Dedifferentiated amniotic fluid mesenchymal stem cell (primary cell): ENCODE measurements around the gene ASPHD1.
"Not testable (repeated sequence)": the region's sequence is repeated elsewhere in the genome, so short reads cannot be mapped to it uniquely, and the experiment has no call there.

Source experiments
- DNase-seq: peaks from one replicate; pipeline ENCODE4 v3.0.0-alpha.2; 2016; ENCODE audit errors: extremely low spot score

Gene ASPHD1

DNA sequence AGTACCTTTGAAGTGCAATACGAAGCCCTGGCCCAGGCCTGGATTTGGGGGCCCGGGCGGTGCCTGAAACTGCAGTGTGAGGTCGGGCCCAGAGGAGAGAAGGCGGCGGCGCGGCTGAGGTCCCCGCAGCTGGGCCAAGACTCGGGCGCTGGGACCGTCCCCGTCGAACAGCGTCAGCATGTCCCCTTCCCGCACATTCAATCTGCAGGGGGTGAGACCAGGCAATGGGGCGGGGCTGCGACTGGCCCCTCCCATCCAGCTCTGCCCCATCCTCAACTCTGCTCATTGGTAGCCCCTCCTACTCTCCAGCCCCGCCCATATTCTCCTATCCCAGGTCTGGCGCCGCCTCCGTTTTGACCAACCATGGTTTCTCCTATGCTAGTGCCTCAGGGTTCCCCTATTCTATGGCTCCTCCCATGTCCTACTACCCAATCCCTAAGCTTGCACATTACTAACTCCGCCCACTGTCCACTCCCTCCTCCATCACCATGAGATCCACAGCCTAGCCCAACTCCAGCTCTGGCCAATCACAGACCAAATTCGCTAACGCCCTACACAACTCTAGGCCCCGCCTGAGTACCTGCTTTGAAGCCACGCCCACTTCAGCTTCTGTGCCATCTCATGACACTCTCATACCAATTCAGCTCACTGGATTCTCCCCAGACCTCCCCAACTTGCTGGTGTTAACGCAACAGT is 22.9 kb upstream of the ASPHD1 start:
- no peak for DNase-seq

- no peak for DNase-seq
Measured at GRCh38 chr16:29878172-29878571, 22.1 kb upstream of the ASPHD1 start.

GRCh38 chr16:29881050-29881449 is 19.2 kb upstream of the ASPHD1 start:
- DNase-seq, result no peak

DNA sequence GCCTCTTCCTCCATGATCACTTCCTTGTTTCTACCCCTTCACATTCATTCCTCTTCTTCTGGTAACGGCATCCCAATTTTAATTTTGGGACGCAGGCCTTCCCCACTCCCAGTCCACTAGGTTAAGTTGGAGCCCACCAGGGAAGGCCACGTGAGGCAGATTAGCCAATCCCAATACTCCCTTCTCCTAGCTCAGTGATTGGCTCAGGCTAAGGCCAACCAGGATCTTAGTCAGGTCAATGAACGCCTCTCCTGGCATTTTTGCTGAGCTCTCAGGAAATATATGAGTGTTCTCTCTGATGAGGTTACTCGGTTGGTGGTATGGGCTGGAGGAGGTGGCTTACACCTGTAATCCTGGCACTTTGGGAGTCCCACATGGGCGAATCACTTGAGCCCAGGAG is 16.3 kb upstream of the ASPHD1 start:
- no peak for DNase-seq

DNA sequence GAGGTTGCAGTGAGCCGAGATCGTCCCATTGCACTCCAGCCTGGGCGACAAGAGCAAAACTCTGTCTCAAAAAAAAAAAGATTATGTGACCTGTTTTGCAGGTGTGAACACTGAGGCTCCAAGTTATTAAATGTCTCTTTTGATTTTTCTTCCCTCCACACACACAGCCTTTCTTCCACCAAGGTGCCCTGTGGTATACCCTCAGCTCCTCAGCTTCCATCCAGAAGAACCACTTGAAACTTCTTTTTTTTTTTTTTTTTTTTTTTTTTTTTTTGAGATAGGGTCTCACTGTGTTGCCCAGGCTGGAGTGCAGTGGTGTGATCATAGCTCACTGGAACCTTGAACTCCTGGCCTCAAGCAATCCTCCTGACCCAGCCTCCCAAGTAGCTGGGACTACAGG is 10.9 kb upstream of the ASPHD1 start:
- DNase-seq, result not testable (repeated sequence)

GRCh38 chr16:29891525-29892457 is 8.5 kb upstream of the ASPHD1 start:
- DNase-seq, result no peak

GRCh38 chr16:29892458-29892813 is 7.9 kb upstream of the ASPHD1 start:
- DNase-seq, result no peak

DNA sequence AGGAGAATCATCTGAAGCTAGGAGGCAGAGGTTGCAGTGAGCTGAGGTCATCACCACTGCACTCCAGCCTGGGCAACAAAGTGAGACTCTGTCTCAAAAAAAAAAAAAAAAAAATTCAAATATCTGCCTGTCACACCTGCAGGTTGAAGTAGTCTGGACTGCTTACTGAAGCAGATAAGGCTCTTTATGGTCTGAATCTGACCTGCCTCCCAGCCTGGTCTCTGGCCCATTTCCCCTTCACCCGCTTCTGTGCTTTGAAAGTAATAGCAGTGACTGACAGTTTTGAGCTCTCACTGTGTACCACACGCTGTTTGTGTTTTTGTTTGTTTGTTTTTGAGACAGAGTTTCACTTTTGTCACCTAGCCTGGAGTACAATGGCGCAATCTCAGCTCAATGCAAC is 6.7 kb upstream of the ASPHD1 start:
- no peak for DNase-seq

DNA sequence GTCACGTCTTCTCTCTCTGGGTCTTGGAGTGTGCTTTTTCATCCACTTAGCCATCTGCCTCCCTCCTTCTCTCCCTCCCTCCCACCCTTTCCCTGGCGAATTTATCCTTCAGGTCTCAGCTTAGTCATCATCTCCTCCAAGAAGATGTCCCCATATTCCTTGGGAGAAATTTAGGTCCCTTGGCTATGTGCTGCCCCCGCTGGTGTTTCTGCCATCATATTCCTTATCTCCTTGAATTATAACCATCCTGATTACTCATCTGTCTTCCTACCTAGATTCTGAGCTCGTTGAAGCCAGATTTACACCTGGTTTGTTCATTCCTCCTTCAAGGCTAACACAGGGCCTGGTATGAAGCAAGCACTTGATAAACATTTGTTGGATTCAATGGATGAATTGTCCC is 5.9 kb upstream of the ASPHD1 start:
- DNase-seq, result no peak

DNA sequence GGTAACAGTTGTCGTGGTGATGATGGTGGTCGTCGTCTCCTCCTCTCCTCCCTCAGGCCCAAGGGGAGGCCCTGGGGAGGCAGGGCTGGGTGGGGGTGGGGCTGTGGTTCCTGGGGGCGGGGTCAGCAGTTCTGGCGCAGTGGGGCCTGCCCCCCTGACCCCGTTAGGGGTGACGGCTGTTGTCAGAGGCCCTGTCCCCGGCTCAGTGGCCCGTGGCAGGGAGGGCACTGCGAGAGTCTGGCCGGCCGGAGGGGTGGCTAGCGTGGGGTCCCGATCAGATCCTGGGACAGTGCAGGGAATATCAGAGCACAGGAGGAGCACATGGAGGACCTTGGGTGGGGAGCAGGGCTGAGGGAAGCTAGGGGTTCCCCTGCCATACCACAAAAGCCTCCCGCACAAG is 3.4 kb upstream of the ASPHD1 start:
- DNase-seq, result no peak

- DNase-seq, result no peak
Measured at GRCh38 chr16:29897333-29897732, 3.0 kb upstream of the ASPHD1 start.

DNA sequence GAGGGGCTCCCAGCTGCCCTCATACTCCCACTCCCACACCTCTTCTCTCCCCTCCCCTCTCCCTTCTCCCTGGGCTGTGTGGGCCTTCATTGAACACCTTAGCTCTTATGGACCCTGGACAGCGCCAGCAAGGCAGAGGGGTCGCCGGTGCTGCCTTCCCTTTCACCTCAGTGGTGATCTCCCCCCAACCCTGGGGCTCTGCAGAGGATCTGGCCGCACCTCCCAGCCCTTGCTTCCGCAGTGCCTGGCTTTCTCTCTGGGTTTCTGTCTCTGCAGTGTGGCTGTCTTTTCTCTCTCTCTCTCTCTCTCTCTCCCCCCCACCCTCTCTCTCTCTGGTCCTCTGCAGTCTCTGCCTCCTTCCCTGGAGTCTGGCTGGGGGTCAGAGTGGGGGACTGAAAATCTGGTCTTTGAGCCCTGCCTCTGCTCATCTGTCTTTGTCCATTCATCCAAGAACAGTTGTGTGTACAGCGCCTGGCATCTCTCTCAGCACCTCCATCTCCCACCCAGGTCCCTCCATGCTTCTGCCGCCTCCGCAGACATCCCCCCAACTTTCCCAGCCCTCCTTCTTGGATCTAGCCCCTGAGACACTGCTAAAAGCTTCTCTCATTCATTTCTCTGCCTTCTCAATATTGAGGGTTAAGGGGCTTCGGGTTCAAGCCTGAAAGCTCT is 2.0 kb upstream of the ASPHD1 start:
- DNase-seq, result no peak

- DNase-seq, result no peak
Measured at GRCh38 chr16:29898804-29899515, 1.3 kb upstream of the ASPHD1 start.

- DNase-seq, result no peak
Measured at GRCh38 chr16:29899516-29900101, 679 bp upstream of the ASPHD1 start, which contains the start of gene SEZ6L2. Gene SEZ6L2 (minus strand): TSS chr16:29899550. CDS start chr16:29899019, 531 bp downstream.

- no peak for DNase-seq
Measured at GRCh38 chr16:29900888-29901606, 759 bp downstream of the ASPHD1 start.

DNA sequence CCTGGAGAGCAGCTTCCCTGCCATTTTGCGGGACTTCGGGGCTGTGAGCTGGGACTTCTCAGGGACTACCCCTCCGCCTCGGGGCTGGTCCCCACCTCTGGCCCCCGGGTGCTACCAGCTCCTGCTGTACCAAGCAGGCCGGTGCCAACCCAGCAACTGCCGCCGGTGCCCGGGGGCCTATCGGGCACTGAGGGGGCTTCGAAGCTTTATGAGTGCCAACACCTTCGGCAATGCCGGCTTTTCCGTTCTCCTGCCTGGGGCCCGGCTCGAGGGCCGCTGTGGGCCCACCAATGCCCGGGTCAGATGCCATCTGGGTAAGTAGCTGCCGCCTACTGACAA is 1.3 kb downstream of the ASPHD1 start:
- DNase-seq, result no peak

- no peak for DNase-seq
Measured at GRCh38 chr16:29903590-29903989, 3.3 kb downstream of the ASPHD1 start.

DNA sequence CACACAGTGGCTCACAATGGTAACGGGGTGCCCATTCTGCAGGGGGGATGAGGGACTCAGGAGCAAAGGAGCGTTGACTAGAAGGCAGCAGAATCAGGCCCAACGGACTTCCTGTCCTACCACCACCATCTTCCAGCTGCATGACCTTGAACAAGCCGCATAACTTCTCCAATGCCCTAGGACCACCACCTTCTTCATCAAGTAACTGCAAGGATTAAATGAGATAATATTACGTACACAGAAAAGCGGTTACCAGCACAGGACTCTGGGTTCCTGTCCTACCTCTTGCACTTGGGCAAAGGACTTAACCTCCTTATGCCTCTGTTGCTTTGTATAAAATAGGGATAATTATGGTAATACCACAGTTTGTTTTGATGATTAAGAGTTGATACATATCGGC is 4.7 kb downstream of the ASPHD1 start:
- DNase-seq, result no peak

DNA sequence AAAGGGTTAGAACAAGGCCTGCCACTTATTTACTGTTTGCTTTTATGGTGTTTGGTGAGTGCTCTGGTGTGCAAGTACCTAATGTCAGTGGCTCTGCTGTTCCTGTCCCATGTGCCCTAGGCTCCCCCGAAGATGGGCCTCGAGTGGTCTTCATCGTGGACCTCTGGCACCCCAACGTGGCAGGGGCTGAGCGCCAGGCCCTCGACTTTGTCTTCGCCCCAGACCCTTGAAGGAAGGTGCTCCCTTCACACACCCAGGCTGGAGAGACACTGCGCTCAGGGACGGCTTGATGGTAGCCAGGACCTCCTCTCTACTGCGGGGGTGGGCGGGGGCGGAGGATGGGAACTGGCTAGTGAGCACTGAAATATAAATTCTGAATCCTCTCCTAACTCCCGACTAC is 5.4 kb downstream of the ASPHD1 start:
- no peak for DNase-seq

GRCh38 chr16:29906520-29907244 is 6.4 kb downstream of the ASPHD1 start:
- DNase-seq, result no peak
